Right ventricle myocardium inferior (tissue), 1 donor: ENCODE measurements around the gene RAD51B. TPM values are rescaled to one million over a fixed set of nuclear protein-coding genes. Genes with fewer than 3 reads are reported as not detected.
A peak's percentile ranks its signal among the peaks of the same experiment; 100 is the strongest.

Experiments used
- ATAC-seq: fragments of 200-7000 bp; cut with Tn5 transposase; one replicate; pipeline ENCODE4 v1.9.1; 2020; ENCODE audit warnings: mild to moderate bottlenecking, moderate library complexity
- DNase-seq: peaks from one replicate; pipeline ENCODE4 v3.0.0; 2021; ENCODE audit errors: missing footprints
- intact Hi-C: fragments of 100-400 bp; cut with DNase I; formaldehyde crosslinking; loops from one replicate; pipeline ENCODE4 v1.11.0; 2022
- total RNA-seq: library from RNA; stranded (reverse); fragmentation: NEBNext Ultra II Directional; extraction: Animal tissue kit (Norgen Biotek cat#: 25700); gene quantifications from one replicate; pipeline ENCODE4 v1.2.1, GENCODE V29; 2021
- donor health status: DM: no; HTN: yes; CAD: no; lungs with severe emphysema.

Gene RAD51B
- total RNA-seq, 1 donor from 2014 or later = 4.1 TPM

- intact Hi-C loops = loop anchor here (5.0 to 10.0 kb wide), 3 partner anchors 101 to 674 kb away; no protein-coding TSS in a partner anchor
- DNase-seq = no peak
- no peak for ATAC-seq
Measured at GRCh38 chr14:68140806-68141205, 321.2 kb downstream of the RAD51B start.

- no peak for ATAC-seq
- intact Hi-C loops = loop anchor here (5.0 to 10.0 kb wide), 3 partner anchors 101 to 673 kb away; no protein-coding TSS in a partner anchor
Measured at GRCh38 chr14:68141281-68142088, 321.9 kb downstream of the RAD51B start.

GRCh38 chr14:68143341-68143841 is 323.8 kb downstream of the RAD51B start:
- DNase-seq (peak; percentile 84), ATAC-seq (peak; percentile 88)
- intact Hi-C loops = loop anchor here (5.0 to 10.0 kb wide), 3 partner anchors 99 to 671 kb away; no protein-coding TSS in a partner anchor

More at GRCh38 chr14:68141281-68142088, 321.9 kb downstream of the RAD51B start:
- no peak for DNase-seq

GRCh38 chr14:68144051-68144681 is 324.6 kb downstream of the RAD51B start:
- intact Hi-C loops = loop anchor here (5.0 to 10.0 kb wide), 3 partner anchors 98 to 671 kb away; no protein-coding TSS in a partner anchor
- DNase-seq (no peak), ATAC-seq (peak; percentile 58)

GRCh38 chr14:68145036-68145435 is 325.5 kb downstream of the RAD51B start:
- ATAC-seq (no peak), DNase-seq (no peak)
- intact Hi-C loops = loop anchor here (10.0 kb wide), 1 partner anchor 670 kb away; no protein-coding TSS in a partner anchor

GRCh38 chr14:68145539-68145938 is 326.0 kb downstream of the RAD51B start:
- intact Hi-C loops = loop anchor here (10.0 kb wide), 1 partner anchor 669 kb away; no protein-coding TSS in a partner anchor
- no peak for DNase-seq
- no peak for ATAC-seq

- ATAC-seq (no peak), DNase-seq (no peak)
- intact Hi-C loops = loop anchor here (10.0 kb wide), 1 partner anchor 668 kb away; no protein-coding TSS in a partner anchor
Measured at GRCh38 chr14:68146818-68147217, 327.2 kb downstream of the RAD51B start.

GRCh38 chr14:68147303-68147702 is 327.7 kb downstream of the RAD51B start:
- ATAC-seq = no peak
- intact Hi-C loops = loop anchor here (10.0 kb wide), 1 partner anchor 667 kb away; no protein-coding TSS in a partner anchor
- no peak for DNase-seq

- intact Hi-C loops = loop anchor here (10.0 kb wide), 1 partner anchor 667 kb away; no protein-coding TSS in a partner anchor
- ATAC-seq = no peak
- DNase-seq = no peak
Measured at GRCh38 chr14:68148276-68148675, 328.7 kb downstream of the RAD51B start.

- ATAC-seq (no peak), DNase-seq (no peak)
- intact Hi-C loops = loop anchor here (10.0 kb wide), 1 partner anchor 666 kb away; no protein-coding TSS in a partner anchor
Measured at GRCh38 chr14:68148763-68149162, 329.2 kb downstream of the RAD51B start.

- intact Hi-C loops = no loop called here
- DNase-seq = no peak
- no peak for ATAC-seq
Measured at GRCh38 chr14:68153275-68153674, 333.7 kb downstream of the RAD51B start.

GRCh38 chr14:68154275-68154674 is 334.7 kb downstream of the RAD51B start:
- intact Hi-C loops = no loop called here
- ATAC-seq = no peak
- DNase-seq = no peak

- DNase-seq (no peak), ATAC-seq (no peak)
- intact Hi-C loops = no loop called here
Measured at GRCh38 chr14:68157971-68158371, 338.4 kb downstream of the RAD51B start.

GRCh38 chr14:68158640-68159039 is 339.1 kb downstream of the RAD51B start:
- intact Hi-C loops = no loop called here
- ATAC-seq = no peak

GRCh38 chr14:68159701-68160633 is 340.4 kb downstream of the RAD51B start:
- DNase-seq (no peak), ATAC-seq (no peak)
- intact Hi-C loops = no loop called here

More at GRCh38 chr14:68158640-68159039, 339.1 kb downstream of the RAD51B start:
- no peak for DNase-seq

GRCh38 chr14:68160779-68161546 is 341.4 kb downstream of the RAD51B start:
- DNase-seq (no peak), ATAC-seq (no peak)
- intact Hi-C loops = no loop called here

GRCh38 chr14:68162887-68163286 is 343.3 kb downstream of the RAD51B start:
- no peak for DNase-seq
- intact Hi-C loops = no loop called here
- no peak for ATAC-seq
